GM12891 (cell line): ENCODE measurements around the gene IL18R1.
"Not testable (repeated sequence)": the region's sequence is repeated elsewhere in the genome, so short reads cannot be mapped to it uniquely, and the experiment has no call there.

ENCODE experiments used
- DNase-seq: peaks from one replicate; pipeline ENCODE4 v3.0.0; 2011; ENCODE audit warnings: low spot score; ENCODE audit not compliant: insufficient read length
- FAIRE-seq: peaks from 2 replicates; lab custom pipeline; 2011; peaks lifted over from hg19 to GRCh38; lab: Jason Lieb, UNC
- PAX5 ChIP-seq: IDR thresholded peaks from 2 replicates; pipeline ENCODE4 v1.6.1; 2011; ENCODE audit warnings: low read length, moderate library complexity, mild to moderate bottlenecking; ENCODE audit not compliant: insufficient read depth, severe bottlenecking
- POLR2A ChIP-seq: IDR thresholded peaks from 2 replicates; pipeline ENCODE4 v1.6.1; 2011; ENCODE audit warnings: low read depth, low read length, control low read depth
- POLR2AphosphoS5 ChIP-seq: IDR thresholded peaks from 2 replicates; pipeline ENCODE4 v1.6.1; 2011; ENCODE audit warnings: low read depth, low read length, control low read depth
- POU2F2 ChIP-seq: IDR thresholded peaks from 2 replicates; pipeline ENCODE4 v1.6.1; 2011; ENCODE audit warnings: low read depth, mild to moderate bottlenecking, control low read depth, low read length, moderate library complexity
- SPI1 ChIP-seq: IDR thresholded peaks from 2 replicates; pipeline ENCODE4 v1.6.1; 2011; ENCODE audit warnings: low read depth, low read length, control low read depth
- TAF1 ChIP-seq: IDR thresholded peaks from 2 replicates; pipeline ENCODE4 v1.6.1; 2011; ENCODE audit warnings: low read depth, low read length, control low read depth

The IL18R1 gene

DNA sequence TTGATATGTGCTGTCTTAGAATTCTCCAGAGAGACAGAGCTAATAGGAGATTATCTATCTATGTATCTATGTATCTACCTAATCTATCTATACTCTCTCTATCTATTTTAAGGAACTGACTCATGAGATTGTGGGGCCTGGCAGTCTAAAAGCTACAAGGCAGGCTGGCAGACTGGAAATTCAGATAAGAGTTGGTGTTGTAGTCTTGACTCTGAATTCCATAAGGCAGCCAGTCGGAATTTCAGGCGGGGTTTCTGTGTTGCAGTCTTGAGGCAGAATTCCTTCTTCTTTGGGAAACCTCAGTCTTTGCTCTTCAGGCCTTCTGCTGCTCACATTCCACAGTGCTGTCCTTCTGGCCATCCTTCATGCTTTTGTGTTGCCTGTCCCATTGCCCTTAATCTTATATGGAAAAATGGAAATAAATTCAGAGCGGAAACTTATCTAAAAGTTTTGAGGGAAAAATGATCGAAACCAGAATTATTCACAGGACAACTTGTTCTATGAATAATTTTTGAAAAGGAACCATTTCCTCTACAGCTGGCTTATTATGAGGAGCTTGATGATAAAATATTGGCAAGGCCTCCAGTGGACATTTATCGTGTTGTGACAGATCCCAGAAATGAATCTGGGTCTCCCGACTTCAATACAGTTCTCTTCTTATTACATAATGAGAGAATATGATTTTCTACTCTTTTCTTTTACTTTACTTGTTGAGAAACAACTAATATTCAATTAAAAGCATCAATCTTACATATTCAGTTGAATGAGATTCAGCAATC is 33.5 kb upstream of the IL18R1 start:
- FAIRE-seq (no peak), DNase-seq (no peak)
- TF ChIP-seq PAX5 (no peak), POU2F2 (no peak), TAF1 (no peak), POLR2AphosphoS5 (no peak), SPI1 (no peak), POLR2A (no peak)

DNA sequence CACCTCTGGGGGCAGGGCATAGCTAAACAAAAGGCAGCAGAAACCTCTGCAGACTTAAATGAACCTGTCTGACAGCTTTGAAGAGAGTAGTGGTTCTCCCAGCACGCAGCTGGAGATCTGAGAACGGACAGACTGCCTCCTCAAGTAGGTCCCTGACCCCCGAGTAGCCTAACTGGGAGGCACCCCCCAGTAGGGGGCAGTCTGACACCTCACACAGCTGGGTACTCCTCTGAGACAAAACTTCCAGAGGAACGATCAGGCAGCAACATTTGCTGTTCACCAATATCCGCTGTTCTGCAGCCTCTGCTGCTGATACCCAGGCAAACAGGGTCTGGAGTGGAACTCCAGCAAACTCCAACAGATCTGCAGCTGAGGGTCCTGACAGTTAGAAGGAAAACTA is 30.7 kb upstream of the IL18R1 start:
- FAIRE-seq, DNase-seq: not testable (repeated sequence)

GRCh38 chr2:102331311-102331980 is 24.1 kb upstream of the IL18R1 start:
- TF ChIP-seq POU2F2 (no peak), POLR2A (no peak), SPI1 (no peak), POLR2AphosphoS5 (no peak), TAF1 (no peak), PAX5 (no peak)
- DNase-seq (no peak), FAIRE-seq (no peak)

GRCh38 chr2:102334486-102334885 is 21.1 kb upstream of the IL18R1 start:
- TF ChIP-seq TAF1 (no peak), POLR2AphosphoS5 (no peak), SPI1 (no peak)
- no peak for FAIRE-seq
- no peak for DNase-seq

DNA sequence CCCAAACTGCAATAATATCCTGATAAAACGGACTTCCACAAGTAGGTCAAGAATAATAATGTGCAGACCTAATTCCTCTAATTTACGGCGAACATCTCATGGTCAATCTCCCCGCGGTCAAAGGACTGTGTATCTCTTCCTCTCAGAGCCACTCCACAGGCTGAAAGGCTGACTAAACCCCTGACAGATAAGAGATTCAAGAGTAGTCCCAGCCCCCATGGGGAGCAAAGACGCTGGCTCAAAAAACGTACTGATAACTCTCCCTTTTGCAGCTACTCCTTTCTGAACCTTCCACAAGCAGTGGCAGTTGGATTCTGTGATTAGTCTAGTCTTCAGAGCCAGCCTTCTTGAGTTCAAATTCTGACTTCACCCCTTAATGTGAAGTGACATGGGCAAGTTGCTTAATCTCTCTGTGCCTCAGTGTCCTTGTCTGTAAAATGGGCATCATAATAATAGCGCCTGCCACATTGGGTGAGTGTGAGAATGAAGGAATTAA is 19.7 kb upstream of the IL18R1 start:
- TF ChIP-seq POLR2AphosphoS5 (no peak), PAX5 (no peak), TAF1 (no peak), POLR2A (no peak), POU2F2 (no peak), SPI1 (no peak)
- no peak for DNase-seq
- FAIRE-seq: no peak

- TF ChIP-seq PAX5: no peak
- TF ChIP-seq POLR2AphosphoS5: no peak
- no peak for TF ChIP-seq POLR2A
- TF ChIP-seq SPI1: no peak
- TF ChIP-seq TAF1: no peak
These were observed 19.1 kb upstream of the IL18R1 start for GRCh38 chr2:102336502-102336945.

GRCh38 chr2:102337012-102337411 is 18.6 kb upstream of the IL18R1 start:
- TF ChIP-seq POLR2AphosphoS5 (no peak), TAF1 (no peak), POLR2A (no peak), PAX5 (no peak), POU2F2 (no peak), SPI1 (no peak)
- no peak for DNase-seq
- FAIRE-seq: no peak

More at GRCh38 chr2:102336502-102336945, 19.1 kb upstream of the IL18R1 start:
- DNase-seq (no peak), FAIRE-seq (no peak)

DNA sequence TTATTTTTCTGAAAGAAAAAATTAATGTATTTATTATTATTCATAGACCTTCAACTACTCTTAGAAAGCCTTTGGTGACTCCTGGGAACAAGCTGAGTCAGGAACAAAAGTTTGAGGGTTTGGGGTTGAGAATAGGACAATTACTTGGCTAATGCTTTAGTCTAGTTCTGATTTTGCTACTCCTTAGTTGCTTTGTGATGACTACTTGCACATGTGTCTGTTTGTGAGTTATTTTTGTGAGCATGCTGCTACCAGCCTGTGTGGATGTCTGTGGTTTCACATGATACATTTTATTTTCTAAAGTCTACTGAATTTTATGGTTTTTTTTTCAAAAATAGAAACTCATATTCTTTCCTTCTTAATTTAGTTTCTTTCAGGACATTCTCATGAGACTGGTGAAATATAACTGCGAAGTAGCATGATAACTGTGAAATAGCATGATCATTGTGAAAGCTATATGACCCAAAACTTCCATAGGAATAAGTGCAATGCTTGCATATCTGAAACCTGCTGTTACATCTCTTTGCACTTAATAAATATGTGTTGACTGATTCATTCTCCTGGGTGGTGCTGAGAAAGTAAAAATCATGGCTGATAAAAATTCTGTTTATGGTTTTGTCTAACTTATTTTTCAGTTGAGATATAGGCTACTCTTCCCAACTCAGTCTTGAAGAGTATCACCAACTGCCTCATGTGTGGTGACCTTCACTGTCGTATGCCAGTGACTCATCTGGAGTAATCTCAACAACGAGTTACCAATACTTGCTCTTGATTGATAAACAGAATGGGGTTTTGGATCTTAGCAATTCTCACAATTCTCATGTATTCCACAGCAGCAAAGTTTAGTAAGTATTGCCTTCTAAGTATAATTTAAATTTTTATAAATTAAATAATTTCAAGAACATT is 17.9 kb upstream of the IL18R1 start:
- DNase-seq: no peak
- no peak for TF ChIP-seq TAF1
- no peak for TF ChIP-seq POLR2A
- TF ChIP-seq POU2F2: no peak
- no peak for TF ChIP-seq PAX5
- TF ChIP-seq SPI1: no peak
- TF ChIP-seq POLR2AphosphoS5: no peak
- FAIRE-seq: no peak

DNA sequence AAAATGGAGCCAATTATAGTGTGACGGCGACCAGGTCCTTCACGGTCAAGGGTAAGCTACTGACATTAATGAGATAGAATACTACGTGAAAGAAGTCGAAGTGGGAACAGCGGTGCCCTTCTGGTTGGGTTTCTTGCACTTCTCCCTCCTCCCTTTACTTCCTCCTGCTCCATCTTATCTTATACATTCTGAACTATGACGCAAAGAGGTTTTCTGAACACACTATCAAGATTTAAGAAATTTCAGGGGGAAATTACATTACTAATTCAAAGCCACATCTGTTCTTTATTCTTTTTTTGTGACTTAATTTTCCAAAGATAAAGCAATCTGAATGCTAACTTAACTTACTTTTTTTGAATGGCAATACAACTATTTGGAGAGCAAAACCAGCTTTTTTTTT is 14.8 kb upstream of the IL18R1 start:
- DNase-seq (no peak), FAIRE-seq (no peak)
- no peak for TF ChIP-seq POLR2A
- no peak for TF ChIP-seq TAF1
- TF ChIP-seq POU2F2: no peak
- no peak for TF ChIP-seq SPI1
- TF ChIP-seq POLR2AphosphoS5: no peak
- no peak for TF ChIP-seq PAX5
